Suprapubic skin (tissue), 4 donors: Measurements from ENCODE around the gene MYO10.

Source experiments
- CTCF ChIP-seq, 2 donors: fragments of 200-600 bp in 1 of 2; fragments of 450-650 bp in 1 of 2; sonication (generic) in 1 of 2; IDR thresholded peaks; one replicate each; pipeline ENCODE4 v1.5.1; 2016 to 2019; ENCODE audit warnings: antibody characterized with exemption in 2 of 2, mild to moderate bottlenecking in 1 of 2, moderate library complexity in 1 of 2
- EP300 ChIP-seq: sonication (generic); formaldehyde crosslinking; IDR thresholded peaks from one replicate; pipeline ENCODE4 v1.6.1; 2017; ENCODE audit warnings: antibody characterized with exemption
- POLR2A ChIP-seq, 2 donors: fragments of 450-650 bp; IDR thresholded peaks; one replicate each; pipeline ENCODE4 v1.6.1; 2017; ENCODE audit warnings: antibody characterized with exemption in 2 of 2, mild to moderate bottlenecking in 2 of 2, moderate library complexity in 2 of 2
- POLR2AphosphoS5 ChIP-seq, 3 donors: sonication (generic); formaldehyde crosslinking; IDR thresholded peaks; one replicate each; pipeline ENCODE4 v1.6.1; 2017; ENCODE audit warnings: antibody characterized with exemption in 3 of 3

DNA sequence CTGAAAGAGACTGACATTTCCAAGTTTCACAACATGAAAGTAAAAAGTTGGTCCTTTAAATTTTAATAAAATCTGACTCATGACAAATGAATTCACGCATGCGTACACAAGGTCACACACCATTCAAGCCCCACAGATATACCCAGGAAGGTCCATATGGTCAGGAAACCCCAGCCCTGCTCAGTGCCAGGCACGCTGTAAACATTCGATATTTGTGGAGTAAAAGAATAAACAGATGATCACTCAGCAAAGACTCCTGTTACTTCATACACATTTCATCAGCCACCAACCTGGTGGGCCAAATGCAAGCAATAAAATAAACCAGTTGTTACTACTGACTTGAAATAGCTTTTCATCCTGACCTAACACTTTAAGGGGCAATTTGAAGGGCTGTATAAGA, 161.3 kb downstream of the MYO10 start:
- no peak for TF ChIP-seq CTCF (IDR thresholded peaks at IDR 0.05)
- TF ChIP-seq POLR2A (IDR thresholded peaks at IDR 0.05) = no peak
- no peak for TF ChIP-seq EP300
- TF ChIP-seq POLR2AphosphoS5 (IDR thresholded peaks at IDR 0.05) = no peak
